Islet of Langerhans (tissue), 1 donor: ENCODE results near the gene ARHGEF39.

ENCODE experiments used
- FAIRE-seq: peaks from one replicate; lab custom pipeline; 2011; peaks lifted over from hg19 to GRCh38; lab: Jason Lieb, UNC

ARHGEF39 gene

GRCh38 chr9:35690614-35691333 is 25.8 kb upstream of the ARHGEF39 start:
- no peak for FAIRE-seq

- FAIRE-seq = no peak
Observed at GRCh38 chr9:35690294-35690613, 25.3 kb upstream of the ARHGEF39 start.

- FAIRE-seq = no peak
Observed at GRCh38 chr9:35689542-35690293, 24.7 kb upstream of the ARHGEF39 start, which contains the start of gene TPM2. TPM2 (minus strand) TSS chr9:35689925; CDS start chr9:35689817, 108 bp downstream.

- no peak for FAIRE-seq
Observed at GRCh38 chr9:35688558-35689541, 23.9 kb upstream of the ARHGEF39 start.

- FAIRE-seq = no peak
Observed at GRCh38 chr9:35687972-35688557, 23.1 kb upstream of the ARHGEF39 start.

GRCh38 chr9:35687306-35687705 is 22.3 kb upstream of the ARHGEF39 start:
- FAIRE-seq = no peak

- no peak for FAIRE-seq
Observed at GRCh38 chr9:35686222-35687203, 21.5 kb upstream of the ARHGEF39 start.

GRCh38 chr9:35685506-35685905 is 20.5 kb upstream of the ARHGEF39 start:
- FAIRE-seq = no peak

- no peak for FAIRE-seq
Observed at GRCh38 chr9:35684921-35685320, 19.9 kb upstream of the ARHGEF39 start.

GRCh38 chr9:35683323-35683722 is 18.3 kb upstream of the ARHGEF39 start:
- no peak for FAIRE-seq

GRCh38 chr9:35682520-35683315 is 17.7 kb upstream of the ARHGEF39 start:
- FAIRE-seq = no peak

GRCh38 chr9:35682051-35682450 is 17.1 kb upstream of the ARHGEF39 start:
- FAIRE-seq = no peak

GRCh38 chr9:35681341-35682002 is 16.5 kb upstream of the ARHGEF39 start:
- no peak for FAIRE-seq

- FAIRE-seq = no peak
Observed at GRCh38 chr9:35680331-35681105, 15.5 kb upstream of the ARHGEF39 start.

- no peak for FAIRE-seq
Observed at GRCh38 chr9:35679766-35680330, 14.9 kb upstream of the ARHGEF39 start.

GRCh38 chr9:35679091-35679490 is 14.1 kb upstream of the ARHGEF39 start:
- no peak for FAIRE-seq

- FAIRE-seq = no peak
Observed at GRCh38 chr9:35675732-35676392, 10.9 kb upstream of the ARHGEF39 start.

GRCh38 chr9:35675204-35675603 is 10.2 kb upstream of the ARHGEF39 start:
- no peak for FAIRE-seq
